ENCODE results near the gene KLK12.
"Not testable (repeated sequence)": the region's sequence is repeated elsewhere in the genome, so short reads cannot be mapped to it uniquely, and the experiment has no call there.

Gene KLK12

DNA sequence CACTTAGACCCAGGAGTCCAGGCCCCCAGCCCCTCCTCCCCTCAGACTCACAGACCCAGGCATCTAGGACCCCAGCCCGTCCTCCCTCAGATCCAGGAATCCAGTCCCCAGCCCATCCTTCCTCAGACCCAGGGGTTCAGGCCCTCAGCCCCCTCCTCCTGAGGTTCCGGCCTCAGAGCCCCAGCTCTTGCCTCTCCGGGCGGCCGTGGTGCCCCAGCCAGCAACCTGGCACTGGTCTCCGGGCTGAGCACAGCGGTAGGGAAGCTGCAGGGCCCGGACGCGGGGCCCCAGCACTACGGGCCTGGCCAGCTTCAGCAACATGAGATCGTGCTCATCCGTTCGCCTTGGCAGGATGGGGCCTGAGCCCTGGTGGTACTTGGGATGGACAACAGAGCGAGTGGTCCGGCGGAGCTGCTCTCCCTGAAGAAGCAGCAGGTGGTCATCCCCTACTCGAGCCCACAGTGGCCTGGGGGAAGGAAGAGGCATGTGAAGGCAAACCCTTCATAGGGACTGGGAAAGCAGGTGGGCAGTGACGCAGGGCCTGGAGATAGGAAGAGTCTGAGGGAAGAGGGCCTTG lies 19.0 kb downstream of the KLK12 start:
- no peak for DNase-seq (ENCODE audit: low read depth, low spot score)

DNA sequence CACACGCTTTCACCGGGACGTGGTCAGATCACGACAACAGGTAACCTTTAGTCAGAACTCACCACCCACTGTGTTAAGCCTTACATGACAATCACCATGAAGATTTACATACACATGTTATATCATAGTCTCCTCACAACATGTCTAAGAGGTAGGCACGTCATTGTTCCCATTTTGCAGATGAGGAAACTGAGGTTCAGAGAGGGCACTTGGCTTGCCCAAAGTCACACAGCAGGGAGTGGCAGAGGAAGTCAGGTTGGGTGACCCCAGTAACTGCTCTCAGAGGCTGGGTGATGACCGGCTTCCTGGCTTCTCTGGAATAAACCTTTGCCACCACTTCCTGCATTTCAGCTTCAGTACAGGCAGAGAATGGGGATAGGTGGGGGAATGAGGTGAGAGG lies 20.6 kb downstream of the KLK12 start:
- DNase-seq (ENCODE audit: low read depth, low spot score) = no peak

DNA sequence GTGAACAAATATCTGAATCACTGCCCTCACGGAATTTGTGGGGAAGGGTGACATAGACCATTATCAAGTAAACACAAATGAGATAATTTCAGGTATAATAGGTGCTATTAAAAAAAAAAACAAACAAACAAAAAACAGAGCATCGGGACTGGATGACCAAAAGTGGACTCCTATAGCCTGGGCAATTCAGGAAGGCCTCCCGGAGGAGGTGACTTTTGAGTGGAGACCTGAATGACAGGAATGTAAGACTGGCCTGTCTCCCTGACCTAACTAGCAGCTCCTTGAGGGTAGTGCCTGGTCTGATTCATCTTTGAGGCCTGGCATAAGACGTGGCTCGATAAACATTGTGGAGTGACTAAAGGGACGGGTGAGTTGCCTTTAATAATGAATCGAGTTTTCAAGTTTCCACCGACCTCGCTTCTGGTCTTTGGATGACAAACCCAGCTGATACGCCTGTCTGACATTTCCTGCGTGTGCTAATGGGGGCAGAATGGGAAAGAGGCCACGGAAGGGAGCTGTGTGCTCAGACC lies 22.1 kb downstream of the KLK12 start:
- DNase-seq (ENCODE audit: low read depth, low spot score) = no peak

DNA sequence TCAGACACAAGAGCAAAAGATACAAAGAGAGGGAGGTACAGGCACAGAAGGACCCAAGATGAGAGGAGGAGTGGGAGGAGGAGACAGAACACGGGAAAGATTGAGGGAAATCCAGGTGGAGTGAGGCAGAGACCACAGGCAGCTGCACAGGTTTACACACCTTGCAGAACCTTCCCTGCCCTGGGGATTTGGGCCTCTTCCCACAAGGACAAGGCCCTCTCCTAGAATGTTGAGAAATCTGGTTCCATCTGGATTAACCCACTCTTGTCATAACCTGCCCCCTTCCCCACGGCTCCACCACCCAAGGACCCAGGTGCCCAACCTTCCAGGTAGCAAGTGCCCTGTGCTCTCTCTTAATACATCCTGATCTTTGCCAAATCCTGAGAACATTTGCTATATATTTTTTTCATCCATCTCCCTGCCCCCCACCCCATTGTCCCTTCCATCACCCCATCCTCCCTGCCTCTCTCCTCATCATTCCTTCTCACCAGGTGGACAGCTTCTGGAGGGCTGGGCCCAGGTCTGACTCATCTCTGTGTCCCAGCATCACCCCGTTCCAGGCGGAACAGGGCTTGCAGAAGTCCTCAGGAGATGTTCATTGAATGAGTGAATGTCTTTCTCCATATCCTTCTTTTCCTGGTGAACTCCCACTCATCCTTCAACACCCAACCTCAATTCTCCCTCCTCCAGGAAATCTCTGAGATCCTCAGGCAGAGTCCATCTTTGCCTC lies 24.6 kb downstream of the KLK12 start:
- DNase-seq (ENCODE audit: low read depth, low spot score) = no peak

DNA sequence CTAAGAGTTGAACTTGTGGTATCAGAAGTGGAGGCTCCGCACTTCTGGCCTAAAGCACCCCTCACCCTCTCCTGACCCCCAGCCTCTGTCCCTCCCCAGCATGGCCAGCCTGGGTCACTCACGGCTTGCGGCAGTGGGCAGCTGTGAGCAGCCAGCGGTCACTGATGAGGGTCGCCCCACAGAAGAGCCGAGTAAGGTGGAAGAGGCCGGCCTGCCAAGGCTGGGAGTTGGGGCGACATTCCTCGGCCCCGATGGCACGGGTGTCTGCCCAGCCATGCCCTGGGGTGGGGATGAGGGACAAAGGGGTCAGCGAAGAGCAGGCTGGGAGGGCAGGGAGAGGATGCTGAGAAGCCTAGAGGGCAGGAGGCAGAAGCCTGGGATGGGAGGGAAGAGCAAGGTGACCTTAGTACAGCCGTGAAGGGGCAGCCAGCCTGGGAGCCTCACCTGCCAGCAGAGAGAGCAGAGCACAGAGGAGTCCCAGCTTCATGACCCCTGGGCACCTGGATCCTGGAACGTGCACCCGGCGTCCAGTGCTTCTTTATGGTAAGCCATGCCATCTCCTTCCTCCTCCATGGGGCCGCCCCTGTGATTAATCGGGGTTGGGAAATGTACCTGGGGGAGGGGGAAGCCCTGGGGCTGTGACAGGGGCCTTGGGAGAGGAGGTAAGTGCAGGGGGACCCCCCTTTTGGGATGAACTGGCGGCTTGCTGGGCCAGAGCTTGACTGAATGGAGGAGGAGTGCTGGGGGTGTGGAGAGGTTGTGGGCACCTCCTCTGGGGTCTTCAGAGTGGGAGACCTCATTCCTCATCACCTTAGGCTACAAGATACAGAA lies 25.5 kb downstream of the KLK12 start:
- no peak for DNase-seq (ENCODE audit: low read depth, low spot score)

DNA sequence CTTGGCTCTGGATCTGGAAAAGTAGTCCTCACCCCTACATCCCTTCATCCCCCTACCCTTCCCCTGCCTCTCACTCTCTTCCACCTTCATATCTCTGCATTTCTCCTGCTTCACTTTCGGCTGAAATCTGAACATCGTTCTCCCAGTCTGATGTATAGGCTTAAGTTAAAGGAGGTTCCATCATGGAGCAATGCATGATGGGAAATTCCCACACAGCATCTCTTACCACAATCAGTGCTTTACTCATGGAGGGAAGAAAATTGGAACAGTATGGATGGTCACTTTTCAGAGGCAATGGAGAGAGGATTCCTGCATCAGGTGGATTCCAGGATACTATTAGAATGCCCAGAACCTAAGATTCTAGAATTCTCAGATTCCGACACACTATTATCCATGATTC lies 27.3 kb downstream of the KLK12 start:
- no peak for DNase-seq (ENCODE audit: low read depth, low spot score)

DNA sequence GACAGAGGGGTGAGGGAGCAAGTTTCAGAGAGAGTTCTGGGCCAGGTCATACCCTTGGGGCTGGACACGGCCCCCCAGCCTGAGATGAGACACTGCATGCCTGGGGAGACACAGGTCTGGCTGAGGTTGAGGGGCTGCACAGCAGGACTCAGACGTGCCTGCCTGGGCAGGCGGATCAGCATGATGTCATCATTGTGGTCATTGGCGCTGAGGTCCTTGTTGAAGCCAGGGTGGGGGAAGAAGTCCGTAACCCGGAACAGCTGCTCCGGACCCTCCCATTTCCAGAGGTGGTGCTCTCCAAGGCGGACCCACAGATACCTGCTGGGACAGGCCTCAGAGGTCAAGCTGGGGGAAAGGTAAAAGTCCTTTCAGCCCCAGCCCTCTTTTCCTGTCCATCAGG lies 28.4 kb downstream of the KLK12 start:
- no peak for DNase-seq (ENCODE audit: low read depth, low spot score)

DNA sequence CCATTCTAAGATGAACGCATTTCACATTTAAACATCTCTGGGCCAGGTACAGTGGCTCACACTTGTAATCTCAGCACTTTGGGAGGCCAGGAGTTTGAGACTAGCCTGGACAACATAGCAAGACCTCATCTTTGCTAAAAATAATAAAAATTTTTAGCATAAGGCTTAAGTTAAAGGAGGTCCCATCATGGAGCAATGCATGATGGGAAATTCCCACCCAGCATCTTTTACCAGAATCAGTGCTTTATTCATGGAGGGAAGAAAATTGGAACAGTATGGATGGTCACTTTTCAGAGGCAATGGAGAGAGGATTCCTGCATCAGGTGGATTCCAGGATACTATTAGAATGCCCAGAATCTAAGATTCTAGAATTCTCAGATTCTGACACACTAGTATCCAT lies 29.6 kb downstream of the KLK12 start:
- DNase-seq (ENCODE audit: low read depth, low spot score) = no peak

DNA sequence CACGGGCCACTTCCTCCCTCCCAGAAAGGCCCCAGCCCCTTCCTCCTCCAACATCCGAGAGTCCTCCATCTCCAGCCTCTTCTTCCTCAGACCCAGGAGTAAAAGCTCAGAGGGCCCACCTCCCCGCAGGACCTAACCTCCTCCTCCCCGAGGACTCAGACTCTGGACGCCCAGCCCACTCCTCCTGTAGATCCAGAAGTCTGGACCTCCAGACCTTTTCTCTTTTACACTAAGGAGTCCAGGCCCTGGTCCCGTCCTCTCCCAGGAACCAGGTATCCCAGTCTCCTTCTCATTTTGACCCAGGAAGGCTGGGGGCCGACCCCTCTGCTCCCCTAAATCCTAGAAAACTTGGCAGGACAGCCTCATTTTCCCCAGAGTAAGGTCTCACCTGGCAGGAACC lies 31.5 kb downstream of the KLK12 start:
- no peak for DNase-seq (ENCODE audit: low read depth, low spot score)

DNA sequence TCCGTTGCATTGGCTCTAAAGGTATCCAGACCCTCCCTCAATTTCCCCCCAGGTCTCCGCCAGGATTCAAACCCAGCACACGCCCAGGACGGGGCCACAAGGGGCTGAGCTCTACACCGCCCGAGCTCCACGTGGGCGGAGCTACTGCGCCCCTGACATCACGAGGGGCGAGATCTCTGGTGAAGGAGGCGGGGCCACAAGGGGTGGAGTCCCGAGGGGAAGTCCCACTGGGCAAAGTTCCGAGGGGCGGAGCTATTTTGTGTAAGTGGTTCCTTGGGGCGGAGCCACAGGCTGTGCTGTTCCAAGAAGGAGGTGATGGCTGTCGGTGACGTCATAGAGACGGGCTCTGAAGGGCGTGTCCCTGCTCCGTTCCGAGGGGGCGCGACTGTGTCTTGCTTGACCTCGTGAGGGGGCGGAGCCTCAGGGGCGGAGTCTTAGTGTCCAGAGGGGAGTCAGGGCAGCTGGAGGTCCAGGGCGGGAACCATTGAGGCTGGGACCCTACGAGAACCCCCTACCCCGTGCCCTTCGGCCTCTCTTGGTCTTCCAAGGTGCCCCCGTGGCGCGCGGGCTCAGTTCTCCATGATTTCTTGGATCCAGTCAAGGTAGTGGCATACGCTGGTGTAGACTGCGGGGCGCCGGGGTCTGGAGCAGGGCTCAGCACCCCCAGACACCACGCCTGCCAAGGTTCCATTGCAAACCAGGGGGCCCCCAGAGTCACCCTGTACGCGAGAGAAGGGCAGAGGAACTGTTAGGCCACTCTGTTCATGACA lies 32.1 kb downstream of the KLK12 start:
- DNase-seq (ENCODE audit: low read depth, low spot score) = no peak

DNA sequence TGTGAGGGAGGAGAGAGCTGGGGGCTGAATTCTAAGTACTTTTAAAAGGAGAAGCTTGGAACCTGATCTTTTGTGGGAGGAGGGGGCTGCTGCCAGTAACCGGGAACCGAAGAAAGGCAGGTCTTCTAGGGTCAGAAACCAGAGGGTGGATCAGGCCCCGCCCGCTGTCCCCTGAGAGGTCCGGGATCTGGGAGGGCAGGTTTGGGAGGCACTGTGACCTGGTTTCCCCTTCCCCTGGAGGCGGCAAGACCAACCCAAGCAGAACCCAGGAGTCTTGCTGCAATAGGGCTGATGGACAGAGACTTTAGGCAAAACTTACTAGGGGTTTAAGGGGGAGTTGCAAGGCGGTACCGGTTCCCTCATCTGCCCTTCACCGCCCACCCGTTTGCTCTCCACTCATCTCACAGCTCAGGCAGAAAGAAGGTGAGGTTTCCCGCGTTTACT lies 32.7 kb downstream of the KLK12 start:
- no peak for DNase-seq (ENCODE audit: low read depth, low spot score)

DNA sequence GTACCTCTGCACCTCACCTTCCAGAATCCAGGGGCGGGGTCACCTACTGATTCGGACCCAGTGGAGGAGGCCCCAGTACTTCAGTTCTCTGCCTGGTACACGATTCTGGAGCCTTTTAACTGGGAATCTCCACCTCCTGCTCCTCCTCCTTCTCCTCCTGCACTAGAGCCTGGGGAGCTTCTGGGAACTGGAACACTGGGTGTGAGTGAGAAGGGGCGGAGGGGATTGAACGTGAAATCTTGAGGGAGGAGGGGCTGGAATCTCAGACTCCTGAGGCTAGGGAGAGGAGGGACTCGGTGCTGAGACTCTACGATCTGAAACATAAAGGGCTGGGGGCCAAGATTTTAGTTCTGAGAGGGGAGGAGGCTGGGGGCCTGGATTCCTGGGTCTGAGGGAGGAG lies 33.3 kb downstream of the KLK12 start, which contains the start of gene KLK8:
Gene KLK8, minus strand, starts transcription at position 90 of the 400 bp plus-strand sequence. CDS start 437 bp downstream, outside the sequence.
- no peak for DNase-seq (ENCODE audit: low read depth, low spot score)

DNA sequence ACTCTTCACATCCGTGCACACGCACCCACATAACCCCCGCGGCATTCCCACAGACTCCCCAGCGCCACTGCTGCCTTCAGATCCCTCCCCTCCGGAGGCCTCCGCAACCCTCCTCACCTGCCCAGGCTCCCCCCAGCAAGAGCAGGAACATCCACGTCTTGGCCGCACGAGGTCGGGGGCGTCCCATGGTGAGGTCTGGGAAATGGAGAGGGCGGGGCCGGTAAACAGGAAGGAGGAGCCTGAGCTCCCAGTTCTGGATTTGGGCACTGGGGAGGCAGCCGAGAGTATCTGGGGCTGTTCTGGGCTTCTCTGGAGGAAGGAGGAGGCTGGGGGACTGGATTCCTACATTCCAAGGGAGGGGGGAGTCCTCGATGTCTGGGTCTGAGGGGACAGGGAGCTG lies 33.8 kb downstream of the KLK12 start:
- no peak for DNase-seq (ENCODE audit: low read depth, low spot score)

DNA sequence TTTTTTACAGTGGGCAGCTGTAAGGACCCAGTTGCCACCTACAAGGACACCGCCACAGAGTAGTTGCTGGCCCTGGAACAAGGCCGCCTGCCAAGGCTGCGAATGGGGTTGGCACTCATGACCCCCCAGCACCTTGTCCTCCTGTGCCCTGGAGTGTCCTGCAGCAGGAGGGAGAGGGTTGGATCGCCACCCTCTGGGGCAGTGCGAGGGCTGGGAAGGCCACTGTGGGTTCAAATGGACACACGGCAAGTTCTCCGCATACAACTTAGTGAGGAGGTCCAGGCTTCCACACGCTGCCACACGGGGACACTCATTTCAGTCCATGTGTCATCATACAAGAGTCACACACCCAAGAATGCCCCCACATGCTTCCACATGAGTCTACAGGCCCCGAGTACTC lies 34.4 kb downstream of the KLK12 start:
- no peak for DNase-seq (ENCODE audit: low read depth, low spot score)

DNA sequence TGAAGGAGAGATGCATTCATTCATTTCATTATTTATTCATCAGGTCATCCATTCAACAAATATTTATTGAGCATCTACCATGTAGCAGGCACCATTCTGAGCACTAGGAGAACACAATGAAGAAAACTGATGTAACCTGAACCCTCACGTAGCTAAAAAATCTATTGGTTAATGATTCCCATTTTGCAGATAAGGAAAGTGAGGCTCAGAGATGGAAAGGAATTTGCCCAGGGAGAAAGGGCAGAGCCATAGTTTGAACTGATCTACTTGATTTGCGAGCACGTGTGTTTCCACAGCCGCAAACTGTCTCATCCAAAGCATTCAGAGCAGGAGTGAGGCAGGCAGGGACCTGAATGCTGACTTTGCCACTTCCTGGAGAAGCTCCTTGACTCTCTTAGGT lies 36.1 kb downstream of the KLK12 start:
- no peak for DNase-seq (ENCODE audit: low read depth, low spot score)

DNA sequence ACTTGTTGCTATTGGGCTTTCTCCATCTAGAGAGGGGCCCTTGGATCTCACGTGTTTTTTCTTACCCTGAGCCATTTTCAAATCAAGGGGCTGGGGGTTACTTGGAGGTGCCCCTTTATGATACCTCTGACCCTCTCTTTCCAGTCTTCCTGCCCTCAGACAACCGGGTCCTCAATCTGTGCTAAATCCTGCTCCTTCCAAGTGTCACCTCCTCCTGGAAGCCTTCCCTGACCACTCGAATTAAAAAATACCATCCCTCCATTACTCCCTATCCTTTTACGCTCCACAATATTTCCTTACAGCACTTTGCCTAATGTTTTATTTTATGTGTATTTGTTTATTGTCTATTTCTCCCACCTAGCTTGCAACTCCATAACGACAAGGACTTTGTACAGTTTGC lies 36.7 kb downstream of the KLK12 start:
- no peak for DNase-seq (ENCODE audit: low read depth, low spot score)

DNA sequence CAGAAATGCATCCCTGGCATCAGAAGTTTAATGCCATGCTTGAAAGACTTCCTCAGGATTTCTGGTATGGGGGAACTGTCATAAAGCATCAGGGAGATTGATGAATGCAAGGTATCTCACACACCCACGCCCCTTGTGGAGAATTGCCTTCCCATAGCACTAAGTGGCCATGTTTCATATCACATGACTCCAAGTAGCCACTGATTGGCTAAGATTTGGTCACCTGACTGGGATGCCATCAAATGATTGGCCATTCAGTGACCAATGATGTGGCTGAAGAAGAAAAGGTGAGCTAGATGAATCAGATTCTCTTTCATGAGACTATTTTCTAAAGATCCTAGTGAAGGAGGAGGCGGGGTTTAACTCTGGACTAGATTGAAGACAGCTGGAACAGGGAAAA lies 40.7 kb downstream of the KLK12 start:
- no peak for DNase-seq (ENCODE audit: low read depth, low spot score)

DNA sequence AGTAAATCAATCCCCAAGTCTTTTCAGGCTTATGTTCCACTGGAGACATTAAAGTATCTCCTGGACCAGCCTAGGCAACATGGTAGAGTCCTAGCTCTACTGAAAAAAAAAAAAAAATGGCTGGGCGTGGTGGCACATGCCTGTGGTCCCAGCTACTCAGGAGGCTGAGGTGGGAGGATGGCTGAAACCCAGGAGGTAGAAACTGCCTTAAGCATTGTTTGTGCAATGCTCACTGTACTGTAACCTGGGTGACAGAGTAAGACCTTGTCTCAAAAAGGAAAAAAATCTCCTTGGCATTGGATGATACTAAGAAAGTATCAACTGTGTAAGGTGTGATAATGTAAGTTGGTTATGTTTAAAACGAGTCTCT lies 42.2 kb downstream of the KLK12 start:
- DNase-seq (ENCODE audit: low read depth, low spot score) = no peak

DNA sequence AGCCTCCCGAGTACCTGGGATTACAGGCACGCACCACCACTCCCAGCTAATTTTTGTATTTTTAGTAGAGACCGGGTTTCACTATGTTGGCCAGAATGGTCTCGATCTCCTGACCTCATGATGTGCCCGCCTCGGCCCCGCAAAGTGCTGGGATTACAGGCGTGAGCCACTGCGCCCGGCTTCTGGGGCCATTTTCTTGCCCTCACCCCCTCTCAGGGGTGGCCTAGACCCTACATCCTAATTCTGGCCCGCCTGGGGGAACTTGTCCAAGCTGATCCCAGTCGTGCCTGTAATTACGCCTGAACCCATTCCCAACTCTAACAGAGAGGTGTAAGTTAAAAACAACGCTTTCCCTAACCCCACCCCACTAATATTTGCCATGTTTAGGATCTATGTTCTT lies 50.4 kb downstream of the KLK12 start:
- DNase-seq (ENCODE audit: low read depth, low spot score) = not testable (repeated sequence)

DNA sequence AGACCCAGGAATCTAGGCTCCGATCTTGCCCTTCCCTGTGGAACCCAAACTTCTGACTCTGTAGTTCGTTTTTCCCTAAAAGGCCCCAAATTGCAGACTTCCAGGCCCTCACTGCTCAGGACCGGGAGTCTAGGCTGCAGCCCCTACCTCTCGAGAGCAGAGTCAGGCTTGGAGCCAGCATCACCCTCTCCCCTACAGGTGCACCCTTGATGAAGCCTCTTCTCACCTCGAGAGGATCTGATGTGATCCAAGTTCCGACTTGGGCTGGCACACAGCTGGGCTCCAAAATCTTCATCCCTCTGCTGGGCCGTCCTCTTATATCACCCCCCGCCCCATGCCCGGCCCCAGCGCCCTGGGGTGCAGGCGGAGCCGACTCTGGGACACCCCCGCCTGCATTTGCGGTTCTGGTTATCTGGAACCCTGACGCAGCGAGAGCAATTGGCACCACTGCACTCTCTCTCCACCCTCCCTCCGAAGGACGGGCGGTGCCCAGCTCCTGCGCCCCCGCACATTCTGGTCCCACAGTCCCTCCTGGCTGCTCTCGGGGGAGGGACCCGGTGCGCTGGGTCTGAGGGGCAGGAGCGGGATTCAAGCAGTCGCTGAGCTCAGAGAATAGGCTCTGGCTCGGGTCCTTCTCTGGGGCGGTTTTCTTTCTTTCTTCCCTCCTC lies 51.0 kb downstream of the KLK12 start, which contains the start of gene KLK7:
Gene KLK7, minus strand, starts transcription at position 293 of the 668 bp plus-strand sequence. CDS start 1,518 bp downstream, outside the sequence.
- DNase-seq (ENCODE audit: low read depth, low spot score) = no peak

DNA sequence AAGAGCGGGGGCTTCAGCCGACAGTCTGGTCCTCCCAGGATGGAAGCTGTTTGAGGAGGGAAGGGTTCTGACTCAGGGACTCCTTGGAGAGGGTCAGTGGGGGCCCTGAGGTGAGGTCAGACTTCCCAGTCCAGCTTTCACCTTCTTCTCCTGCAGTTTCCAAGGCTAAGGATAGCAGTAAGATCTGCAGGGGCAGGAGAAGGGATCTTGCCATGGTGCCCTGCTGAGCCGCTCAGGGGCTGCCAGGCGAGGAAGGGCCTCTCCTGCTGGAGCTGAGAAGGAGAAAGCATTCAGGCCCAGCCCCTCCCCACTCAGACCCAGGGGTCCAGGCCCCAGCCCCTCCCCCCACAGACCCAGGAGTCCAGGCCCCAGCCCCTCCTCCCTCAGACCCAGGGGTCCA lies 52.6 kb downstream of the KLK12 start:
- no peak for DNase-seq (ENCODE audit: low read depth, low spot score)

Measured in activated naive CD8-positive, alpha-beta T cell treated with anti-CD3 and anti-CD28 coated beads, Interleukin-2, amount 50 U/mL, for 16 hours (primary cell).